Upper lobe of left lung (tissue), 4 donors: Measurements from ENCODE around the gene AMACR.

Source experiments
- CTCF ChIP-seq, 6 experiments: fragments of 450-650 bp in 4 of 6; fragments of 200-600 bp in 2 of 6; sonication (generic) in 2 of 6; IDR thresholded peaks; one replicate each; pipeline ENCODE4 v1.5.1; 2016 to 2019; ENCODE audit warnings: antibody characterized with exemption in 6 of 6
- POLR2A ChIP-seq, 4 donors: fragments of 450-650 bp; IDR thresholded peaks; one replicate each; pipeline ENCODE4 v1.5.1; 2016 to 2017; ENCODE audit warnings: antibody characterized with exemption in 4 of 4, mild to moderate bottlenecking in 2 of 4

GRCh38 chr5:34005211-34005610 lies 2.6 kb downstream of the AMACR start:
- TF ChIP-seq CTCF (IDR thresholded peaks at IDR 0.05) (no peak), POLR2A (IDR thresholded peaks at IDR 0.05) (no peak)
